OCI-LY3 (cell line): ENCODE results near the gene AFDN.

Experiments used
- H2AFZ ChIP-seq: fragments of 200-600, 300-600 bp; shearing (Covaris generic); 2 replicates; pipeline ENCODE4 v1.6.0; 2014; ENCODE audit warnings: antibody characterized with exemption, low read depth, low read length
- H3K27ac ChIP-seq: fragments of 200-600, 300-600 bp; sonication (generic); 2 replicates; pipeline ENCODE4 v1.5.1; 2014; ENCODE audit warnings: mild to moderate bottlenecking, low read length, moderate library complexity, mixed read lengths
- H3K27me3 ChIP-seq: fragments of 200-600, 300-600 bp; sonication (generic); 2 replicates; pipeline ENCODE4 v1.6.1; 2014; ENCODE audit warnings: low read depth, low read length, mixed read lengths
- H3K36me3 ChIP-seq: fragments of 200-600, 300-600 bp; sonication (generic); replicated peaks from 2 replicates; pipeline ENCODE3; 2014; ENCODE audit warnings: low read depth, low read length, mixed read lengths
- H3K4me1 ChIP-seq: fragments of 300-600, 200-600 bp; sonication (generic); 2 replicates; pipeline ENCODE4 v1.6.1; 2014; ENCODE audit warnings: low read length, mixed read lengths
- H3K4me2 ChIP-seq: fragments of 200-600, 300-600 bp; sonication (generic); 2 replicates; pipeline ENCODE4 v1.6.1; 2014; ENCODE audit warnings: low read length, mixed read lengths
- H3K4me3 ChIP-seq: fragments of 300-600, 200-600 bp; sonication (generic); 2 replicates; pipeline ENCODE4 v1.5.1; 2014; ENCODE audit warnings: antibody characterized with exemption, mild to moderate bottlenecking, low read length, moderate library complexity
- H3K79me2 ChIP-seq: fragments of 300-600, 200-600 bp; shearing (Covaris generic); 2 replicates; pipeline ENCODE4 v1.6.1; 2014; ENCODE audit warnings: mild to moderate bottlenecking, low read length, mixed read lengths
- H3K9ac ChIP-seq: fragments of 300-600, 200-600 bp; shearing (Covaris generic); 2 replicates; pipeline ENCODE4 v1.6.0; 2014; ENCODE audit warnings: mild to moderate bottlenecking, low read length, moderate library complexity
- H3K9me3 ChIP-seq: fragments of 200-600, 300-600 bp; shearing (Covaris generic); 2 replicates; pipeline ENCODE4 v1.6.1; 2014; ENCODE audit warnings: low read length, mixed read lengths; ENCODE audit not compliant: insufficient read depth
- H4K20me1 ChIP-seq: fragments of 200-600, 300-600 bp; sonication (generic); 2 replicates; pipeline ENCODE4 v1.6.1; 2016; ENCODE audit warnings: low read length, mixed read lengths; ENCODE audit not compliant: insufficient read depth
- CTCF ChIP-seq: fragments of 200-600, 300-600 bp; sonication (generic); IDR thresholded peaks from 2 replicates; pipeline ENCODE4 v1.5.1; 2014; ENCODE audit warnings: antibody characterized with exemption, low read length, low read depth
- EZH2phosphoT487 ChIP-seq: fragments of 200-600 bp; shearing (Covaris generic); IDR thresholded peaks from 2 replicates; pipeline ENCODE4 v1.6.1; 2018; ENCODE audit warnings: antibody characterized with exemption, mixed run types, low read depth

Gene AFDN

GRCh38 chr6:167825332-167826229 lies 1.1 kb upstream of the AFDN start:
- peaks cover 14% of the 10 kb centered on the region; the same call in 1 of the 2 replicates for H3K27me3 ChIP-seq
- no peak for TF ChIP-seq CTCF
- TF ChIP-seq EZH2phosphoT487 = no peak
- 0 out of 2 replicates have a peak, but pooled peaks cover 6% of the 10 kb centered on the region for H4K20me1 ChIP-seq
- peak overlapping the region; percentile 89; the same call in 1 of the 2 replicates for H2AFZ ChIP-seq
- H3K9ac ChIP-seq = peak overlapping the region; percentile 85
- peaks cover 43% of the 10 kb centered on the region for H3K79me2 ChIP-seq
- peak overlapping the region; percentile 96 for H3K4me2 ChIP-seq
- no peak overlapping the region; the same call in 1 of the 2 replicates for H3K27ac ChIP-seq
- no peaks in the 10 kb centered on the region for H3K9me3 ChIP-seq
- peaks cover 6% of the 10 kb centered on the region for H3K36me3 ChIP-seq
- H3K4me3 ChIP-seq = peak overlapping the region; percentile 95
- peaks cover 21% of the 10 kb centered on the region for H3K4me1 ChIP-seq

GRCh38 chr6:167826230-167826895 lies 348 bp upstream of the AFDN start:
- H3K36me3 ChIP-seq = peaks cover 6% of the 10 kb centered on the region
- peaks cover 28% of the 10 kb centered on the region for H3K4me1 ChIP-seq
- H3K9me3 ChIP-seq = no peaks in the 10 kb centered on the region
- H3K27me3 ChIP-seq = peaks cover 14% of the 10 kb centered on the region; the same call in 1 of the 2 replicates
- peak overlapping the region; percentile 96 for H3K4me2 ChIP-seq
- 0 out of 2 replicates have a peak, but pooled peaks cover 6% of the 10 kb centered on the region for H4K20me1 ChIP-seq
- peak overlapping the region; percentile 30; the same call in 1 of the 2 replicates for H3K27ac ChIP-seq
- H3K79me2 ChIP-seq = peaks cover 50% of the 10 kb centered on the region
- peak overlapping the region; percentile 89 for H2AFZ ChIP-seq
- peak overlapping the region; percentile 95 for H3K4me3 ChIP-seq
- TF ChIP-seq EZH2phosphoT487 (no peak), CTCF (peak; percentile 7; the same call in 1 of the 2 replicates)
- H3K9ac ChIP-seq = peak overlapping the region; percentile 85

DNA sequence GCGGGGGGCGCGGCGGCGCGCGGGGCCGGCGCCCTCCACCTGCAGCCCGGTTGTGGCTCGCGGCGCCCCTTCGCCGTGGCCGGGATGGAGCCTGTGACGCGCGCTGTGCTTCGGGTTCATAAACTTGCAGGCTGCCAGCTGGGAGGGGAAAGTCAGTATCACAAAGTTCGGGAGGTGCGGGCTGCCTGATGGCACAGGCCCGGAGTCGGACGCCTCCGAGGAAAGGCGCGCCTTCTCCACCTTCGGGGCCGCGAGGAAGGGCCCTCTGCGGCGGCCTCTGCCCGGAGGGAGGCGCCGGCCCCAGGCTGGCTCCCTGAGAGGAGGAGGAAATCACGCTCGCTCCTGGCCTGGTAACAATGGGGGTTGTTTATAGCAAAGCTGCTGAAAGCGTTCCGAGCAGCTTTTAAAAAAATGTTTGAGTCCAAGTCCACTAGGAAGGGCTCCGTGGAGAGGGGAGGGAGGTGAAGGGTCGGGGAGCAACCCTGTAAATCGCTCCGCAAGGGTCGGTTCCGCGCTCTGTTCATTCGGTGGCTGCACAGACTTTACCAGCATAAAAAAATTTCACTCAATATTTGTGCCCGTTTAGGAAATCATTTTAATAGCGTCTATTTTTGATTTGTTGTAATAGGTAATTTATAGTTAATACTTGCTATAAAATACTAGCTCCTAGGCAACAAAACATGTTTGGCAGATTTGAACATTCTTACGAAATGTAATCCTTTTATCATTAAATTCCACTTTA lies 1.0 kb downstream of the AFDN start:
- H3K4me3 ChIP-seq = peak overlapping the region; percentile 82
- H3K27me3 ChIP-seq = peaks cover 14% of the 10 kb centered on the region; the same call in 1 of the 2 replicates
- peaks cover 6% of the 10 kb centered on the region for H3K36me3 ChIP-seq
- H3K9me3 ChIP-seq = no peaks in the 10 kb centered on the region
- H3K4me1 ChIP-seq = peaks cover 37% of the 10 kb centered on the region
- H3K79me2 ChIP-seq = peaks cover 63% of the 10 kb centered on the region
- TF ChIP-seq CTCF (no peak), EZH2phosphoT487 (no peak)
- H2AFZ ChIP-seq = no peak overlapping the region
- peak overlapping the region; percentile 88 for H3K9ac ChIP-seq
- peak overlapping the region; percentile 99 for H3K27ac ChIP-seq
- peak overlapping the region; percentile 97 for H3K4me2 ChIP-seq
- H4K20me1 ChIP-seq = 0 out of 2 replicates have a peak, but pooled peaks cover 6% of the 10 kb centered on the region
